ENCODE measurements around the gene SULF2. TPM values are rescaled to one million over a fixed set of nuclear protein-coding genes. Genes with fewer than 3 reads are reported as not detected.

The SULF2 gene
- total and polyA plus RNA-seq, 4 donors: 8.1 to 25.4 (median 12.0) TPM

- WGBS: 89% methylated on average over 7 of the region's 7 CpGs
- Histone ChIP-seq H3K9me3 (ENCODE audit: control insufficient read depth in 4 of 4, low read length in 3 of 4) (no peaks in the 10 kb centered on the region), H3K36me3 (ENCODE audit: control insufficient read depth in 4 of 4, insufficient read depth in 3 of 4, low read depth in 1 of 4, low read length in 3 of 4) (peaks cover 11 to 39% (median 25%) of the 10 kb centered on the region in 4 donors), H3K4me1 (ENCODE audit: control insufficient read depth in 4 of 4, insufficient read depth in 4 of 4, low read length in 3 of 4) (no peaks in the 10 kb centered on the region), H3K27ac (ENCODE audit: low read depth in 1 of 2, low read length in 2 of 2) (no peak overlapping the region), H3K27me3 (ENCODE audit: control insufficient read depth in 4 of 4, insufficient read depth in 4 of 4, low read length in 3 of 4) (no peaks in the 10 kb centered on the region), H3K4me3 (ENCODE audit: low read depth in 1 of 3, low read length in 3 of 3) (no peak overlapping the region), H3K9ac (ENCODE audit: low read depth in 1 of 2, low read length in 2 of 2) (no peak overlapping the region)
- TF ChIP-seq MAX (IDR thresholded peaks at IDR 0.05) (no peak), ZBTB33 (IDR thresholded peaks at IDR 0.05) (no peak), HNF4A (conservative IDR thresholded peaks at IDR 0.05) (no peak), HNF4G (IDR thresholded peaks at IDR 0.05) (no peak), GABPA (IDR thresholded peaks at IDR 0.05 in 1 of 2, conservative IDR thresholded peaks at IDR 0.05 in 1 of 2) (no peak), JUND (IDR thresholded peaks at IDR 0.05) (no peak), SP1 (IDR thresholded peaks at IDR 0.05) (no peak), RAD21 (IDR thresholded peaks at IDR 0.05) (no peak), REST (IDR thresholded peaks at IDR 0.05) (no peak), YY1 (IDR thresholded peaks at IDR 0.05) (no peak), CTCF (IDR thresholded peaks at IDR 0.05; ENCODE audit: low read depth, low read length, missing input control) (no peak)
- no peak for DNase-seq (ENCODE audit: low spot score)
Observed at GRCh38 chr20:47647994-47648393, 137.3 kb downstream of the SULF2 start.

- TF ChIP-seq ATF3 (IDR thresholded peaks at IDR 0.05) (no peak), JUND (IDR thresholded peaks at IDR 0.05) (no peak), TAF1 (conservative IDR thresholded peaks at IDR 0.05) (no peak), REST (IDR thresholded peaks at IDR 0.05) (no peak), GABPA (IDR thresholded peaks at IDR 0.05 in 1 of 2, conservative IDR thresholded peaks at IDR 0.05 in 1 of 2) (no peak), HNF4A (conservative IDR thresholded peaks at IDR 0.05) (no peak), RXRA (IDR thresholded peaks at IDR 0.05) (no peak)
Observed at GRCh38 chr20:47645632-47646031, 139.6 kb downstream of the SULF2 start.

More at GRCh38 chr20:47645632-47646031, 139.6 kb downstream of the SULF2 start:
- no peaks in the 10 kb centered on the region for H3K27me3 ChIP-seq (ENCODE audit: control insufficient read depth in 4 of 4, insufficient read depth in 4 of 4, low read length in 3 of 4)
- H3K4me1 ChIP-seq (ENCODE audit: control insufficient read depth in 4 of 4, insufficient read depth in 4 of 4, low read length in 3 of 4): peaks cover 0 to 8% (median under 1%) of the 10 kb centered on the region in 4 donors
- 95% methylated on average over 2 of the region's 2 CpGs for WGBS
- no peaks in the 10 kb centered on the region for H3K9me3 ChIP-seq (ENCODE audit: control insufficient read depth in 4 of 4, low read length in 3 of 4)
- H3K4me3 ChIP-seq (ENCODE audit: low read depth in 1 of 3, low read length in 3 of 3): no peak overlapping the region
- no peak for DNase-seq (ENCODE audit: low spot score)
- H3K36me3 ChIP-seq (ENCODE audit: control insufficient read depth in 4 of 4, insufficient read depth in 3 of 4, low read depth in 1 of 4, low read length in 3 of 4): peaks cover 8 to 24% (median 13%) of the 10 kb centered on the region in 4 donors
- no peak overlapping the region for H3K9ac ChIP-seq (ENCODE audit: low read depth in 1 of 2, low read length in 2 of 2)
- no peak overlapping the region for H3K27ac ChIP-seq (ENCODE audit: low read depth in 1 of 2, low read length in 2 of 2)
